COLO668 (cell line): ENCODE measurements around the gene RIMS3.
"Not testable (repeated sequence)": the region's sequence is repeated elsewhere in the genome, so short reads cannot be mapped to it uniquely, and the experiment has no call there.

Source experiments
- DNase-seq: peaks from one replicate; lab custom pipeline; 2025; ENCODE audit not compliant: unreplicated experiment; lab: John Stamatoyannopoulos, UW

The RIMS3 gene

GRCh38 chr1:40594187-40594531, 71.3 kb downstream of the RIMS3 start:
- DNase-seq: no peak

- DNase-seq: no peak
Observed at GRCh38 chr1:40593449-40594186, 71.9 kb downstream of the RIMS3 start.

GRCh38 chr1:40592107-40592803, 73.2 kb downstream of the RIMS3 start:
- DNase-seq: no peak

GRCh38 chr1:40588586-40588985, 76.9 kb downstream of the RIMS3 start:
- DNase-seq: no peak

- no peak for DNase-seq
Observed at GRCh38 chr1:40583980-40584379, 81.5 kb downstream of the RIMS3 start.

- no peak for DNase-seq
Observed at GRCh38 chr1:40582116-40582515, 83.4 kb downstream of the RIMS3 start.

GRCh38 chr1:40575336-40575735, 90.1 kb downstream of the RIMS3 start:
- DNase-seq: no peak

GRCh38 chr1:40574805-40575204, 90.7 kb downstream of the RIMS3 start:
- DNase-seq: not testable (repeated sequence)
